T-cell (primary cell): ENCODE data around the gene ZNF530. TPM values are rescaled to one million over a fixed set of nuclear protein-coding genes. Genes with fewer than 3 reads are reported as not detected.
A peak's percentile ranks its signal among the peaks of the same experiment; 100 is the strongest.

Experiments used
- ATAC-seq, 4 experiments: fragments of 200-7000 bp in 3 of 4; fragments of 150-1000 bp in 1 of 4; cut with Tn5 transposase; replicated peaks in 1 of 4; 1 replicate in 3 of 4; 2 replicates in 1 of 4; pipeline ENCODE4 v1.10.0; 2021; ENCODE audit warnings: moderate library complexity in 3 of 4, mild to moderate bottlenecking in 2 of 4, moderate number of reproducible peaks in 1 of 4
- CTCF ChIA-PET, 2 donors: fragments of 300-600 bp; sonication (Branson Sonifier 250); formaldehyde crosslinking; loops; one replicate each; lab custom pipeline; 2022; ENCODE audit warnings: antibody characterized with exemption in 2 of 2; lab: Charles Lee
- POLR2A ChIA-PET, 2 donors: fragments of 300-600 bp; sonication (Branson Sonifier 250); formaldehyde crosslinking; loops; one replicate each; lab custom pipeline; 2022; ENCODE audit warnings: antibody characterized with exemption in 2 of 2; lab: Charles Lee
- DNase-seq, 35 experiments: peaks; one replicate each; pipeline versions ENCODE4 v3.0.0 to v3.0.0-alpha.2; 2013 to 2023
- H3K27ac ChIP-seq: one replicate; pipeline ENCODE4 v1.5.1; 2013; ENCODE audit warnings: low read length
- H3K27me3 ChIP-seq, 2 experiments: replicated peaks in 1 of 2; 1 replicate in 1 of 2; 2 replicates in 1 of 2; pipeline versions ENCODE4 v1.6.1 to v1.7.0; 2013; ENCODE audit warnings: low read length in 1 of 2, mixed read lengths in 1 of 2; ENCODE audit not compliant: control insufficient read depth in 2 of 2, insufficient read depth in 2 of 2; ENCODE audit errors: extremely low read depth in 1 of 2
- H3K36me3 ChIP-seq, 2 donors: 1 replicate in 1 of 2; 2 replicates in 1 of 2; pipeline versions ENCODE4 v1.6.1 to v1.7.0; 2013; ENCODE audit warnings: low read length in 1 of 2; ENCODE audit not compliant: control insufficient read depth in 2 of 2, insufficient read depth in 1 of 2; ENCODE audit errors: extremely low read depth in 1 of 2
- H3K4me1 ChIP-seq, 2 experiments: 1 replicate in 1 of 2; 2 replicates in 1 of 2; pipeline versions ENCODE4 v1.6.1 to v1.7.0; 2013; ENCODE audit warnings: low read length in 2 of 2, mixed read lengths in 1 of 2; ENCODE audit not compliant: insufficient read depth in 2 of 2, control insufficient read depth in 1 of 2; ENCODE audit errors: extremely low read depth in 1 of 2
- H3K4me3 ChIP-seq, 2 donors: 1 replicate in 1 of 2; 2 replicates in 1 of 2; pipeline versions ENCODE4 v1.5.1 to v1.7.0; 2013; ENCODE audit warnings: mild to moderate bottlenecking in 2 of 2, low read length in 1 of 2, moderate library complexity in 1 of 2; ENCODE audit not compliant: control insufficient read depth in 1 of 2; ENCODE audit errors: extremely low read depth in 1 of 2
- H3K9me3 ChIP-seq: 2 replicates; pipeline ENCODE4 v1.7.0; 2013
- H3K27ac Mint-ChIP-seq, 2 donors: one replicate each; pipeline ENCODE4 v1.8.0; 2020 to 2021; ENCODE audit warnings: mild to moderate bottlenecking in 2 of 2, mixed read lengths in 2 of 2
- H3K27me3 Mint-ChIP-seq, 2 donors: one replicate each; pipeline ENCODE4 v1.8.0; 2021 to 2022; ENCODE audit warnings: mixed read lengths in 2 of 2
- H3K36me3 Mint-ChIP-seq: one replicate; pipeline ENCODE4 v1.8.0; 2021; ENCODE audit warnings: mixed read lengths
- H3K4me1 Mint-ChIP-seq, 3 donors: one replicate each; pipeline ENCODE4 v1.8.0; 2020 to 2022; ENCODE audit warnings: mixed read lengths in 3 of 3, mild to moderate bottlenecking in 1 of 3
- H3K4me3 Mint-ChIP-seq, 3 donors: one replicate each; pipeline ENCODE4 v1.8.0; 2020 to 2022; ENCODE audit warnings: mild to moderate bottlenecking in 3 of 3, mixed read lengths in 3 of 3, moderate library complexity in 3 of 3
- H3K9me3 Mint-ChIP-seq, 3 donors: one replicate each; pipeline ENCODE4 v1.8.0; 2020 to 2022; ENCODE audit warnings: mixed read lengths in 3 of 3
- WGBS: methylation state at CpG from one replicate; pipeline ENCODE4 v1.1.5; 2013; ENCODE audit warnings: missing lambda C conversion rate; ENCODE audit not compliant: insufficient coverage; 5-methylcytosine and 5-hydroxymethylcytosine counted together
- total RNA-seq, 35 experiments: library from RNA in 6 of 35; stranded (reverse) in 6 of 35; fragments of 120-200 nt in 1 of 35; gene quantifications; one replicate each; pipeline versions ENCODE4 v1.2.1 to v1.2.4 and lab custom pipeline; 2013 to 2026

ZNF530 gene
- total RNA-seq, 5 donors from 2014 or later (not counting 1 experiment from before 2014, with no cell fraction given), result 3.0 to 9.7 (median 9.2) TPM

GRCh38 chr19:57648331-57649003, 48.8 kb downstream of the ZNF530 start:
- Histone ChIP-seq H3K36me3 (no peaks in the 10 kb centered on the region), H3K4me1 (peaks cover 2 to 4% of the 10 kb centered on the region in 2 experiments), H3K27me3 (peaks cover 0 to 2% of the 10 kb centered on the region in 2 experiments), H3K9me3 (no peaks in the 10 kb centered on the region), H3K4me3 (no peak overlapping the region), H3K27ac (no peak overlapping the region)
- ChIA-PET CTCF (no interaction called here), POLR2A (no interaction called here)
- Mint-ChIP-seq H3K4me3 (no peak overlapping the region), H3K4me1 (peaks cover 4 to 9% (median 8%) of the 10 kb centered on the region in 3 donors), H3K27ac (no peak overlapping the region), H3K27me3 (peaks cover 0 to 4% of the 10 kb centered on the region in 2 donors), H3K9me3 (peaks cover 25 to 59% (median 50%) of the 10 kb centered on the region in 3 donors), H3K36me3 (peaks cover 20% of the 10 kb centered on the region)
- 78% methylated on average over 4 of the region's 6 CpGs for WGBS
- ATAC-seq (no peak), DNase-seq (no peak)

- CTCF ChIA-PET, result no interaction called here
- H3K4me1 ChIP-seq, result peaks cover 2 to 4% of the 10 kb centered on the region in 2 experiments
- POLR2A ChIA-PET, result no interaction called here
- peaks cover 31% of the 10 kb centered on the region for H3K36me3 Mint-ChIP-seq
- peaks cover 4 to 9% (median 8%) of the 10 kb centered on the region in 3 donors for H3K4me1 Mint-ChIP-seq
- WGBS, result 80% methylated on average over 6 of the region's 6 CpGs
- H3K27me3 Mint-ChIP-seq, result peaks cover 23 to 29% of the 10 kb centered on the region in 2 donors
- no peaks in the 10 kb centered on the region for H3K36me3 ChIP-seq
- no peak for ATAC-seq
- H3K27me3 ChIP-seq, result peaks cover 0 to 7% of the 10 kb centered on the region in 2 experiments
- no peaks in the 10 kb centered on the region for H3K9me3 ChIP-seq
- H3K27ac Mint-ChIP-seq, result no peak overlapping the region
- no peak overlapping the region for H3K27ac ChIP-seq
- peak overlapping the region in 1 of 2 donors; percentile 5 for H3K4me3 ChIP-seq
- peak overlapping the region in 1 of 3 donors; percentile 14 for H3K4me3 Mint-ChIP-seq
- peaks cover 45 to 71% (median 63%) of the 10 kb centered on the region in 3 donors for H3K9me3 Mint-ChIP-seq
- no peak for DNase-seq
These were observed 51.9 kb downstream of the ZNF530 start for GRCh38 chr19:57651654-57651996.

GRCh38 chr19:57653689-57654088, 54.0 kb downstream of the ZNF530 start:
- H3K4me1 ChIP-seq, result peaks cover 2 to 4% of the 10 kb centered on the region in 2 experiments
- Mint-ChIP-seq H3K9me3 (peaks cover 41 to 59% (median 53%) of the 10 kb centered on the region in 3 donors), H3K27me3 (peaks cover 24 to 33% of the 10 kb centered on the region in 2 donors), H3K27ac (no peak overlapping the region), H3K36me3 (peaks cover 26% of the 10 kb centered on the region), H3K4me3 (no peak overlapping the region), H3K4me1 (peaks cover 4 to 9% (median 8%) of the 10 kb centered on the region in 3 donors)
- no peak overlapping the region for H3K27ac ChIP-seq
- DNase-seq (no peak), ATAC-seq (no peak)
- no peaks in the 10 kb centered on the region for H3K9me3 ChIP-seq
- H3K36me3 ChIP-seq, result no peaks in the 10 kb centered on the region
- H3K4me3 ChIP-seq, result no peak overlapping the region
- 75% methylated on average over 1 of the region's 2 CpGs for WGBS
- ChIA-PET CTCF (no interaction called here), POLR2A (no interaction called here)
- H3K27me3 ChIP-seq, result peaks cover 0 to 7% of the 10 kb centered on the region in 2 experiments

- Histone ChIP-seq H3K4me1 (peaks cover 2 to 4% of the 10 kb centered on the region in 2 experiments), H3K27ac (no peak overlapping the region), H3K27me3 (peaks cover 0 to 7% of the 10 kb centered on the region in 2 experiments), H3K4me3 (no peak overlapping the region), H3K36me3 (no peaks in the 10 kb centered on the region), H3K9me3 (no peaks in the 10 kb centered on the region)
- ATAC-seq (no peak), DNase-seq (no peak)
- no peak overlapping the region for H3K27ac Mint-ChIP-seq
- H3K4me3 Mint-ChIP-seq, result no peak overlapping the region
- POLR2A ChIA-PET, result no interaction called here
- peaks cover 4 to 9% (median 8%) of the 10 kb centered on the region in 3 donors for H3K4me1 Mint-ChIP-seq
- 90% methylated on average over 1 of the region's 1 CpG for WGBS
- H3K36me3 Mint-ChIP-seq, result peaks cover 26% of the 10 kb centered on the region
- CTCF ChIA-PET, result no interaction called here
- peaks cover 36 to 39% of the 10 kb centered on the region in 2 donors for H3K27me3 Mint-ChIP-seq
- peaks cover 44 to 54% (median 48%) of the 10 kb centered on the region in 3 donors for H3K9me3 Mint-ChIP-seq
These were observed 55.8 kb downstream of the ZNF530 start for GRCh38 chr19:57655443-57655842.

- Histone ChIP-seq H3K4me1 (peaks cover 1 to 2% of the 10 kb centered on the region in 2 experiments), H3K27ac (no peak overlapping the region), H3K9me3 (no peaks in the 10 kb centered on the region), H3K27me3 (peaks cover 0 to 7% of the 10 kb centered on the region in 2 experiments), H3K4me3 (no peak overlapping the region), H3K36me3 (no peaks in the 10 kb centered on the region)
- no peak for ATAC-seq
- H3K9me3 Mint-ChIP-seq, result peaks cover 47 to 52% (median 48%) of the 10 kb centered on the region in 3 donors
- H3K27ac Mint-ChIP-seq, result no peak overlapping the region
- WGBS, result no CpG with 5 or more reads among the region's 1 CpG
- H3K36me3 Mint-ChIP-seq, result peaks cover 26% of the 10 kb centered on the region
- no peak overlapping the region for H3K4me3 Mint-ChIP-seq
- H3K27me3 Mint-ChIP-seq, result peaks cover 44 to 45% of the 10 kb centered on the region in 2 donors
- H3K4me1 Mint-ChIP-seq, result peaks cover 3 to 7% (median 7%) of the 10 kb centered on the region in 3 donors
- POLR2A ChIA-PET, result no interaction called here
- DNase-seq, result no peak
- CTCF ChIA-PET, result no interaction called here
These were observed 56.7 kb downstream of the ZNF530 start for GRCh38 chr19:57656346-57656745.
